Embryonic facial prominence (tissue), 1 donor: ENCODE measurements around the gene BRIP1.
"Not testable (repeated sequence)": the region's sequence is repeated elsewhere in the genome, so short reads cannot be mapped to it uniquely, and the experiment has no call there.

Source experiments
- DNase-seq: peaks from one replicate; pipeline ENCODE4 v3.0.0-alpha.2; 2016; ENCODE audit errors: extremely low spot score

The BRIP1 gene

DNA sequence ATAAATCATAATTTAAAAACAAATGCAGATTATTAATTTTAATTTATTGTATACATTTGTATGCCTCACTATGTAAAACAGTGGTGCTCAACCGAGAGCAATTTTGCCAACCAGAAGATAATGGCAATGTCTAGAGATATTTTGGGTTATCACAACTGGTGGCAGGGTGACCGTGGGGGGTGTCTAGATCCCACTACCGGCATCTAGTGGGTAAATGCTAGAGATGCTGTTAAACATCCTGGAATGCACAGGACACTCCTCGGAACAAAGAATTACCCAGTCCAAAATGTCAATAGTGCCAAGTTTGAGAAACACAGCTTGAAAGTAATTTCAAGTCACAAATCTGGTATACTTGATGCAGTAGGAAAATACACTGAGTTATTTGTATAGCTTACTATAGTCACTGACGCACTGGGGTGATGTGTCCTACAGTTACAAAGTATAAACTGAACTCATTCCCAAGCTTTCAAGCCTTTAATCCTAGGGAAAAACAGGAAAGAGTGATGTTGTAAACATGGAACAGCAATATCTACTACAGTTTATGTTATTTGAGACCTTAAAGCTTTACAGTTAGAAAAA, 133.5 kb downstream of the BRIP1 start:
- DNase-seq, result no peak

GRCh38 chr17:61728297-61728836, 135.0 kb downstream of the BRIP1 start:
- no peak for DNase-seq

DNA sequence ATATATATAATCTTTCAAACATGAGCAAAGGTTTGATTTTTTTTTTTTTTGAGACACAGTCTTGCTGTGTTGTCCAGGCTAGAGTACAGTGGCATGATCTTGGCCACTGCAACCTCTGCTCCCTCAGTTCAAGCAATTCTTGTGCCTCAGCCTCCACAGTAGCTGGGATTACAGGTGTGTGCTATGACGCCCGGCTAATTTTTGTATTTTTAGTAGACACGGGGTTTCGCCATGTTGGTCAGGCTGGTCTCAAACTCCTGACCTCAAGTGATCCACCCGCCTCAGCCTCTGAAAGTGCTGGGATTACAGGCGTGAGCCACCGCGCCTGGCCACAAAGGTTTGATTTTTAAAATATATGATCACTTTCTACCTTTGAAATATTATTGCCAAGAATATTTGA, 135.5 kb downstream of the BRIP1 start:
- not testable (repeated sequence) for DNase-seq

DNA sequence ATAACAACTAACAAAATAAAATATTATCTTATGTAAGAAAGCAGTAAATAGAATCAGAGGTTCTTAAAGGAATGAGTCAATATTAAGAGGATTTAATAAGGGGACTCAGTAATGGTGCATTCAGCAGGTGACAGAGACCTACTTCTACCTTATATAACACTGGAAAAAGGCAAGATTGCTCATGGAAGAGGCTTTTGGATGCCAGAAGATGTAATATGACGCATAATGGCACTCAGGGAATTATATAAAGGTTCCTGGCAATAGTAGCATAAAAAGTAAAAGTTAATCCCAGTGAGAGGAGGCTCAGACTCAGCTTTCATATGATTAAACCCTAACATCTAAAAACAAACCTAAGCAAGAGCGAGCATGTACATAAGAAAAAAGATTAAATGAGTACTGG, 136.4 kb downstream of the BRIP1 start:
- DNase-seq, result no peak

- no peak for DNase-seq
Observed at GRCh38 chr17:61724777-61725176, 138.6 kb downstream of the BRIP1 start.

DNA sequence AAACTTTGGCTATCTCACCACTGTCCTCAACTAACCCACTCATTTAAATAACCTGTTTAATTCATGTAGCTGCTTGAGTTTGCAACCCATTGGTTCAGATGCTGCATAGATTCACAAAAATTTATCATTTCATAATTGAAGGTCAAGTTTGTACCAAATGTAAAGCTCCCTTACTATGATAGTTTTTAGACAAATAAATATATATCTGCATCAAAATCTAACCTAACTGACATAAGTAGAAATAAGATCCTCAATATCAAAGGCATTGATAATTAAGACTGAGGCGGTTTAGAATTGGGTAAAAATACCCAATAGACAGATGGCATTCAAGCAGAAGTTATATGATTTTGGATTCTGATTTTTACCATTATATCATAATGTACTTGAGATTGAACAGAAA, 139.4 kb downstream of the BRIP1 start:
- no peak for DNase-seq

DNA sequence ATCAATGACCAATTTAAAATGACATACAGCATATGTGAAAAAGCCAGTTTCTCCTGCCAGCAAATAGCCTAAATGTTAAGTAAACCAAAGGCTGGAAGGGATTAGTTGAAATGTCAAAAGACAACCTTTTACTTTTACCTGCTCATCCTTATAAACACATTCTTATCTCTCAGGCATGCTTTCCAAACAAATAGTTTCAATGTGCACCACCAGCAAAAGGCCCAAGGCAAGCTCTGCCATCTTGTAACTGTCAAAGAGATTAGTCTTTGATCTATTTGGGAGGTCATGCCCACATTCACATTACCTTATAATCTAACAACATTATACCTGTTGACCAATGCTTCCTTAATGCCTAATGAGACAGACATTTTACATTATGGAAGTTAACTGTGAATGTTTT, 140.1 kb downstream of the BRIP1 start:
- no peak for DNase-seq

- no peak for DNase-seq
Observed at GRCh38 chr17:61722398-61722797, 140.9 kb downstream of the BRIP1 start.

DNA sequence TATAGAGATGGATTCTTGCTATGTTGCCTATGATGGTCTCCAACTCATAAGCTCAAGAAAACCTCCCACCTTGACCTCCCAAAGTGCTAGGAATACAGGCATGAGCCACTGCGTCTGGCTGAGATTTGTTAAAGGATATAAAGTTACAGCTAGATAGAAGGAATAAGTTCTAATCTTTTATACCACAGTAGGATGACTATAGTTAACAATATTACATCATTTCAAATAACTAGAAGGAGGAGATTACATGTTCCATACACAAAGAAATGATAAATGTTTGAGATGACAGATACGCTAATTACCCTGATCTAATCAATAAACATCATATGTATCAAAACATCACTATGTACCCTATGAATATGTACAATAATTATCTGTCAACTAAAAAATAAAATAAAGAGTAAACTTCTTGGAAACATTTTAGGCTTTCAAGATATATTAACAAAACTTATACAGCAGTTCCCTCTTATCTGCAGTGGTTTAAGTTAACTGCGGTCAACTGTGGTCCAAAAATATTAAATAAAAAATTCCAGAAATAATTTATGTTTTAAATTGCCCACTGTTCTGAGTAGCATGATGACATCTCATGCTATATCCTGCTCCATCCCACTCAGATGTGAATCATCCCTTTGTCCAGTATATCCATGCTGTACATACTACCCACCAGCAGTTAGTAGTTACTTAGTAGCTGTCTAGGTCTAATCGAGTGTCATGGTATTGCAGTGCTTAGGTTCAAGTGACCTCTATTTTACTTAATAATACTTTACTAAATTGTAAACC, 143.1 kb downstream of the BRIP1 start:
- DNase-seq, result no peak

GRCh38 chr17:61719220-61719619, 144.1 kb downstream of the BRIP1 start:
- DNase-seq, result not testable (repeated sequence)

GRCh38 chr17:61718022-61718421, 145.3 kb downstream of the BRIP1 start:
- DNase-seq, result no peak

DNA sequence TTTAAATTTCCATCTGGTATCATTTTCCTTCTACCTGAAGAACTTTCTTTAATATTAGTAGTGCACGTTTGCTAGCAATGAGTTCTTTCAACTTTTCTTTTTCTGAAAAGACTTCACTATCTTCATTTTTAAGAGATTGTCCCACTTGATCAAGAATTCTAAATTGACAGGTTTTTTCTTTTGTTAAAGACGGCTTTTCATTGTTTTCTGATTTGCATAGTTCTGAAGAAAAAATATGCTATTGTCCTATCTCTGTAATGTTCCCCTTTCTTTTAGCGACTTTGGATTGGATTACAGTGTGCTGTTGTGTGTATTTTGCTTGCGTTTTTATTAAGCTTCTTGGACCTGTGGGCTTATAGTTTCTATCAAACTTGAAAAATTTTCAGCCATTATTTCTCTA, 146.0 kb downstream of the BRIP1 start:
- no peak for DNase-seq

- no peak for DNase-seq
Observed at GRCh38 chr17:61716225-61716829, 147.0 kb downstream of the BRIP1 start.

DNA sequence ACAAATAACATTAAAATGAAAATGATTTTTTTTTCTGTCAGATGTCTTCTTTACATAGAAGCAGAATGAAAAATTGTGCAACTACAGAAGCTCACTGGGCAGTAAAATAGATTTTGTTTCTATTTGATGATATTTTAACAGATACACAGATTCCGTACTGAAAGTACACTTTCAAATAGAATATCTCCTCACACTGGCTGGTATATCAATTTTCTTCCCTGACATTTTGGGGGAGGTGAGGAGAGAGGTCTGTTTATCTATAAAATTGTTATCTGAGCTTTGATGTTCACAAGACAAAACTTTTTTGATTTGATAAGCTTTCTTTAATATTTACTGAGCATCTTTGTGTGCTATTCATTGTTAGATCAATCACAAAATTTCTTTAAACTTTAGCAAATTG, 148.0 kb downstream of the BRIP1 start:
- no peak for DNase-seq

GRCh38 chr17:61714300-61714699, 149.0 kb downstream of the BRIP1 start:
- DNase-seq, result no peak

GRCh38 chr17:61713035-61713434, 150.3 kb downstream of the BRIP1 start:
- DNase-seq, result no peak

DNA sequence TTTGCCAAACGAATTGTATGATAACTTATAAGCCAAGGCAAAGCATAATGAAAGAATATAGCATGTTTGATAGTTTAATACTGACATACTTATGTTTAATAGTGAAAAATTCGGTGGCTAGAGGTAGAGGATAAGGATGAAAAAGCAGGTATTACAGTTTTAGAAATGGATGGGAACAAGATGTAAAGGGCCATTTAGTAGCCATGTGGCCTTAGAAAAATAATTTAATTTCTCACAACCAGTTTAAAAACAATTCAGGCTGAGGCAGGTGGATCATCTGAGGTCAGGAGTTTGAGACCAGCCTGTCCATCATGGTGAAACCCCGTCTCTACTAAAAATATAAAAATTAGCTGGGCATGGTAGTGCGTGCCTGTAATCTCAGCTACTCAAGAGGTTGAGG, 152.8 kb downstream of the BRIP1 start:
- no peak for DNase-seq

DNA sequence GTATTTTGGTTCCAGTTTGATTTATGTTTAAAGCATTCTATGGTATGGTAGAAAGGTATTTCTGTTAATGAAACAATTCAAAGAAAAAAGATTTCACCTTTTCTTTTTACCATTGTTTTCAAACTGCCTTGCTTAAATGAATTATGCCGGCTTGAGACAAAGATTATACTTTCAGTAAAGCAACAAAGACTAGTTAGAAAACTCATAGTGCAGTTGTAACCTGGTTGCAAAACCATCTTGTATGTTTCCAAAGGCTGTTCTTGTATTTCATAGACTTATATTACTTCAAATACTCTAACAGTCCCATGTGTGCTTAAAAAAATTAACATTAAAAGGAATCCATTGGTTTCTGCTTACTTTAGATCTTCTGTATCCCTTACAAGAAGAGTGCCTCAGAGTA, 153.8 kb downstream of the BRIP1 start:
- DNase-seq, result no peak

GRCh38 chr17:61704935-61705449, 158.3 kb downstream of the BRIP1 start:
- DNase-seq, result no peak

- no peak for DNase-seq
Observed at GRCh38 chr17:61702450-61702849, 160.9 kb downstream of the BRIP1 start.

- DNase-seq, result no peak
Observed at GRCh38 chr17:61701978-61702377, 161.3 kb downstream of the BRIP1 start.

DNA sequence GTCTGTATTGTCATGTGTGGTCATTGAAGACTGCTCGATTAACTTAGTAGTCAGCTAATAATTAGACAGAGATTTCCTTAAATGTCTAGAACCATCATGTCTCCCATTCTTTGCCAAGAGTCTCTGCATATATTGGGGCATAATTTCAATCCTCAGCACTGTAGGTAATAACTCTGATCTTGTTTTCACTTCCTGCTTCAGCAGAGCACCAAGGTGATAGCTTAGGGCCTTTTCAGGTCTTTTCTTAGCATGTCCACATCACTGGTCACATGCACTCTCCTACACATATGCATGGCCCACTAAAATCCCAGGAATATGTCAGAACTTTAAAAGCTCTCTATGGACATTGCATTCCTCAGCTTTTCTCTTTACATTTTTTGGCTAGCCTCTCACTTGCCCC, 162.0 kb downstream of the BRIP1 start:
- no peak for DNase-seq

DNA sequence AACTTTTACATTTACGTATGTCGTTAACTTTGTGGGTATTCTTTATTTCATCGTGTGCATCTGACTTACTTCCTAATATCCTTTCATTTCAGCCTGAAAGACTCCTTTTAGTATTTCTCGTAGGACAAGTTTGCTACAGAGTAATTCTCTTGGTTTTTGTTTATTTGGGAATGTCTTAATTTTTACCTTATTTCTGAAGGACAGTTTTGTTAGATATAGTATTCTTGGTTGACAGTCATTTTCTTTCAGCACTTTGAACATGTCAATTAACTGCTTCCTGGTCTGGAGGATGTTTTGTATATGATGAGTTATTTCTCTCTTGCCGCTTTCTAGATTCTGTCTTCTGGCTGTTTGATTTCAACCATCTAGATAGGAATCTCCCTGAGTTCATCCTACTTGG, 163.1 kb downstream of the BRIP1 start:
- no peak for DNase-seq
